Activated naive CD8-positive, alpha-beta T cell treated with anti-CD3 and anti-CD28 coated beads, Interleukin-2, amount 10 ng/mL, durations not matched to agents 7 days and 5 days (primary cell): ENCODE measurements around the gene GLYATL1B. TPM values are rescaled to one million over a fixed set of nuclear protein-coding genes. Genes with fewer than 3 reads are reported as not detected.
"Not testable (repeated sequence)": the region's sequence is repeated elsewhere in the genome, so short reads cannot be mapped to it uniquely, and the experiment has no call there.

Source experiments
- ATAC-seq: fragments of 150-1000 bp; cut with Tn5 transposase; one replicate; pipeline ENCODE4 v1.10.0; 2021; ENCODE audit warnings: low read depth, moderate library complexity
- POLR2A ChIA-PET: fragments of 350-600 bp; sonication (Branson Sonifier 250); formaldehyde crosslinking; loops from one replicate; lab custom pipeline; 2021; ENCODE audit warnings: antibody characterized with exemption; lab: Charles Lee
- DNase-seq: peaks from one replicate; pipeline ENCODE4 v3.0.0; 2021
- H3K27ac Mint-ChIP-seq: one replicate; pipeline ENCODE4 v1.8.0; 2022; ENCODE audit warnings: mild to moderate bottlenecking, mixed read lengths
- H3K27me3 Mint-ChIP-seq: one replicate; pipeline ENCODE4 v1.8.0; 2022; ENCODE audit warnings: mild to moderate bottlenecking, moderate library complexity, mixed read lengths
- H3K36me3 Mint-ChIP-seq: one replicate; pipeline ENCODE4 v1.8.0; 2021; ENCODE audit warnings: mild to moderate bottlenecking, mixed read lengths
- H3K4me1 Mint-ChIP-seq: one replicate; pipeline ENCODE4 v1.8.0; 2021; ENCODE audit warnings: mixed read lengths
- H3K4me3 Mint-ChIP-seq: one replicate; pipeline ENCODE4 v1.8.0; 2022; ENCODE audit warnings: mild to moderate bottlenecking, moderate library complexity, mixed read lengths
- H3K9me3 Mint-ChIP-seq: one replicate; pipeline ENCODE4 v1.8.0; 2021; ENCODE audit warnings: mixed read lengths
- total RNA-seq, 2 experiments: library from RNA; stranded (reverse); gene quantifications; one replicate each; pipeline ENCODE4 v1.2.3, GENCODE V29; 2021

Gene GLYATL1B, protein sequence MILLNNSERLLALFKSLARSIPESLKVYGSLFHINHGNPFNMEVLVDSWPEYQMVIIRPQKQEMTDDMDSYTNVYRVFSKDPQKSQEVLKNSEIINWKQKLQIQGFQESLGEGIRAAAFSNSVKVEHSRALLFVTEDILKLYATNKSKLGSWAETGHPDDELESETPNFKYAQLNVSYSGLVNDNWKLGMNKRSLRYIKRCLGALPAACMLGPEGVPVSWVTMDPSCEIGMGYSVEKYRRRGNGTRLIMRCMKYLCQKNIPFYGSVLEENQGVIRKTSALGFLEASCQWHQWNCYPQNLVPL
- not detected for total RNA-seq

DNA sequence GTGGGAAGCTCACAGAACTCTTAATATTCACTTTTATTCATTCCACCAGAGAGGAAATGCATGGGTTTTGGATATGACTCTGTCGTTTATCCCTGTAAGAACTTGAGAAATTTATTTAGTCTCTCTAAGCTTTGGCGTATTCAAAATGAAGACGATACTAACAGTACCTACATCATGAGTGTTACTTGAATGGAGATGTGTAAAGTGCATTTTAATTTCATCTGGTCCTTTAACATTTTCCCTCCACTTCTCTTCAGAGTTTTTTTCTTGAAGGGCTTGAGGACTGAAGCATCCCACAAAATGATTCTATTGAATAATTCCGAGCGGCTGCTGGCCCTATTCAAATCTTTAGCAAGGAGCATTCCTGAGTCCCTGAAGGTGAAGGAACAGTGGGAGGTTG, at the start of gene GLYATL1B:
TSS of gene GLYATL1B (plus strand) at position 301 of the 400 bp plus-strand sequence. CDS start at position 301, 0 bp downstream.
- DNase-seq, ATAC-seq, H3K9me3 Mint-ChIP-seq, H3K27ac Mint-ChIP-seq, POLR2A ChIA-PET, H3K4me1 Mint-ChIP-seq, H3K36me3 Mint-ChIP-seq, H3K4me3 Mint-ChIP-seq: not testable (repeated sequence)
- peaks cover 31% of the 10 kb centered on the region for H3K27me3 Mint-ChIP-seq

DNA sequence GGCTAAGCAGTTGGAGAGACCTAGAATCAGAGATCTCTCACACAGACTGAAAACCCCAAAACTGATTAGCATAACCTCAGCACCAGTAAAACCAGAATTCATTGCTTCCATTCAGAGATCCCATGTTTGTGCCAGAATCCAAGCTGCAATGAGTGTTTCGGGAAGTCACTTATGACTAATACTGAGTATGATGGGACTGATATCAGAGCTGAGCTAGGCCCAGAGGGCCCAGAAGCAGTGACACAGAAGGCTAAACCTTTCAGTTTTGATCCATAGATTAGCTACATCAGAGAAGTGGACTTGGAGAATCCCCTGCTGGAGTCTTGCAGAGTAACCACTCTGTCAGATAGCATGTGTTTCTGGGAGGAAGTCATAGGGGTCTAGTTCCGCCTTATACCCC, 49.6 kb upstream of the GLYATL1B start:
- H3K4me1 Mint-ChIP-seq, ATAC-seq, DNase-seq, POLR2A ChIA-PET, H3K27ac Mint-ChIP-seq, H3K4me3 Mint-ChIP-seq, H3K36me3 Mint-ChIP-seq, H3K9me3 Mint-ChIP-seq: not testable (repeated sequence)
- H3K27me3 Mint-ChIP-seq = peaks cover 35% of the 10 kb centered on the region

DNA sequence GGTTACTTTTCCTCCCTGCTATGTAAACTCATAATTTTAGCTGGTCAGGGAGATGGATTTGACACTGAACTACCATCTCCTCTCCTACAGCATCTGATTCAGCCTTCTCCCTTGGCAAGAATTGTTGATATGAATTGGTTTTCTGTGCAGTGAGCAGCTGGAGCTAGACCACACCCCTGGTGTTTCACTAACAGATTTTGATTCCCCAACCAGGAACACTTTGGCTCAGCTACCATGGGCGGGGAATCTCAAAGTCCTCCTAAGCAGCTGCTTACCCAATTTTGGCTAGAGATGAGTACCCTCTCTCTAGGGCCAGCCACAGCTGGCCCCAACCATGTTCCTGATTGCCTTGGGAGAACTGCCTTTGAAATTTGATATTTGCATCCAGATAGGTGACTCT, 48.7 kb upstream of the GLYATL1B start:
- H3K4me1 Mint-ChIP-seq, H3K9me3 Mint-ChIP-seq, POLR2A ChIA-PET, H3K36me3 Mint-ChIP-seq, H3K4me3 Mint-ChIP-seq, DNase-seq, ATAC-seq, H3K27ac Mint-ChIP-seq: not testable (repeated sequence)
- H3K27me3 Mint-ChIP-seq = peaks cover 28% of the 10 kb centered on the region

DNA sequence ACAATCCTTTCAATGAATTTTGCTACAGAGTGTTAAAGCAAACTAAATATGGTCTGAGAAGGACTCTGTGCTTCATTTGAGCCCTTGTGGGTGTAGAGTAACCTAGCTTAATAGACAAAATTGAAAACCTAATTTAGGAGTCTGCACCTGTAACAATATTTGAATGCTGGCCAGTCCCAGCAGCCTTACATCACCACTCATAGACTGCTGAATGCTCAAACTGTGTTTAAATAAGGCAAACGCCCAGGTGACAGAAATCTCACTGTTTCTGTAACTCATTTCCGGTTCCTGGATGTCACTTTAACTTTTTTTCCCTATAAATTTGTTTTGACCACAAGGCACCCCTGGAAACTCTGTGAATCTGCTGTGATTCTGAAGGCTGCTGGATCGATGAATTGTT, 45.5 kb upstream of the GLYATL1B start:
- no peaks in the 10 kb centered on the region for H3K36me3 Mint-ChIP-seq
- no peaks in the 10 kb centered on the region for H3K9me3 Mint-ChIP-seq
- no peak overlapping the region for H3K27ac Mint-ChIP-seq
- no peaks in the 10 kb centered on the region for H3K4me1 Mint-ChIP-seq
- DNase-seq = no peak
- POLR2A ChIA-PET = no interaction called here
- H3K4me3 Mint-ChIP-seq = no peak overlapping the region
- no peak for ATAC-seq
- peaks cover 5% of the 10 kb centered on the region for H3K27me3 Mint-ChIP-seq

DNA sequence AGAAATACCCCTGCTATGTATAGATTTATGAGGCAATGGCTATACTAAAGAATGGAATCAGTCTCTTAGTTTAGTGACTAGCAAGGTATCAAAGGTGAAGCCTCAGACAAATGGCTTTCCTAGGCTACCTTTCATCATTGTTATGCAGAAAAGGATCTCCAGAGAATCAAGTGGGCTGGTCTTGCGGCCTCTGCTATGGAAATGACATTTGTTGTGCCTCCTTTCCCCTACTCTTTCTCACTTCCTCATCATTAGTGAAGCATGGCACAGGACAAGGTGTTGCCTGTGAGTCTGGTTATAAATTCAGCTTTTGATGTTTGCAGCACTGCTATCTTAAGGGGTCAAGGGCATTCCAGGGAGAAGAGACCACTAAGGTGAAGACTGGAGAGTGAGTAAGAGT, 34.7 kb upstream of the GLYATL1B start:
- H3K27ac Mint-ChIP-seq, DNase-seq, POLR2A ChIA-PET, H3K4me1 Mint-ChIP-seq, H3K36me3 Mint-ChIP-seq, H3K4me3 Mint-ChIP-seq, ATAC-seq, H3K9me3 Mint-ChIP-seq: not testable (repeated sequence)
- peaks cover 15% of the 10 kb centered on the region for H3K27me3 Mint-ChIP-seq

DNA sequence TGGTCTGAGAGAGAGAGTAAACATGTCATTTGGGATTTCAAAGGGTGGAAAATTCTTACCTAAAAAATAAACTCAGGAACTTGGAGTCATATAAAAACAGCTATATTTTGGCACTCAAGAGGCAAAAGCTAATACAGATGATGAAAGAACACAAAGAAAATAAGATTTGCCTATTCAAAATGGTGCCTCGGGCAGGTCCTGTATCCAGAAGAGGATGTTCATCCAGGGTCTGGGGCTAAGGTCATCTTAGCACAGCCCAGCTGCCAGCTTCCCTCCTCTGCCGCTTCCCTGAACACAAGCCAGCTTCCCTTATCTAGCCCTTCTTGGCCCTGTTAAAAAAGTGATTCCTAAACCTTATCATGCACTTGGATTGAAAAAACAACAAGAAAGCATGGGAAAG, 33.8 kb upstream of the GLYATL1B start:
- H3K27ac Mint-ChIP-seq, POLR2A ChIA-PET, H3K9me3 Mint-ChIP-seq, ATAC-seq, DNase-seq, H3K36me3 Mint-ChIP-seq, H3K4me3 Mint-ChIP-seq, H3K4me1 Mint-ChIP-seq: not testable (repeated sequence)
- peaks cover 21% of the 10 kb centered on the region for H3K27me3 Mint-ChIP-seq

DNA sequence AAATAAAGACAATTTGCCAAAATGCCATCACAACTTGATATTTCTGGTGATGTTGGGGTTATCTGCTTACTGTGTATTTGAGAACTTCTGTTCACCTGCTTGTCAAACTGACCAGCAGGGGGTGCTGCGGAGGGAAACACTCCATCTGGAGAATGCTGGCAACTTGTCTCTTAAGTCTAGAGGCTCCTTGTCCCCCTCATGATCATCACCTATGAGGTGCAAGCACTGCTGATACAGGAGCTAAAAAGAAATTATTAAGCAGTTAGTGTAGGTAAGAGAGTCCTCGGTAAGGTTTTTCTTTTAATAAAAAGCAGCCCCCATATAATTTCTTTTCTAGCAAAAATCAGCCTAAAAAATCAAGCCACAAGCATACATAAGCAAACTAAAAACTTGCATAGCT, 32.7 kb upstream of the GLYATL1B start:
- Mint-ChIP-seq H3K4me3 (no peak overlapping the region), H3K9me3 (no peaks in the 10 kb centered on the region), H3K36me3 (no peaks in the 10 kb centered on the region), H3K27ac (no peak overlapping the region), H3K27me3 (peaks cover 23% of the 10 kb centered on the region), H3K4me1 (peaks cover 3% of the 10 kb centered on the region)
- DNase-seq (peak; percentile 76), ATAC-seq (peak; percentile 79)
- POLR2A ChIA-PET = no interaction called here

DNA sequence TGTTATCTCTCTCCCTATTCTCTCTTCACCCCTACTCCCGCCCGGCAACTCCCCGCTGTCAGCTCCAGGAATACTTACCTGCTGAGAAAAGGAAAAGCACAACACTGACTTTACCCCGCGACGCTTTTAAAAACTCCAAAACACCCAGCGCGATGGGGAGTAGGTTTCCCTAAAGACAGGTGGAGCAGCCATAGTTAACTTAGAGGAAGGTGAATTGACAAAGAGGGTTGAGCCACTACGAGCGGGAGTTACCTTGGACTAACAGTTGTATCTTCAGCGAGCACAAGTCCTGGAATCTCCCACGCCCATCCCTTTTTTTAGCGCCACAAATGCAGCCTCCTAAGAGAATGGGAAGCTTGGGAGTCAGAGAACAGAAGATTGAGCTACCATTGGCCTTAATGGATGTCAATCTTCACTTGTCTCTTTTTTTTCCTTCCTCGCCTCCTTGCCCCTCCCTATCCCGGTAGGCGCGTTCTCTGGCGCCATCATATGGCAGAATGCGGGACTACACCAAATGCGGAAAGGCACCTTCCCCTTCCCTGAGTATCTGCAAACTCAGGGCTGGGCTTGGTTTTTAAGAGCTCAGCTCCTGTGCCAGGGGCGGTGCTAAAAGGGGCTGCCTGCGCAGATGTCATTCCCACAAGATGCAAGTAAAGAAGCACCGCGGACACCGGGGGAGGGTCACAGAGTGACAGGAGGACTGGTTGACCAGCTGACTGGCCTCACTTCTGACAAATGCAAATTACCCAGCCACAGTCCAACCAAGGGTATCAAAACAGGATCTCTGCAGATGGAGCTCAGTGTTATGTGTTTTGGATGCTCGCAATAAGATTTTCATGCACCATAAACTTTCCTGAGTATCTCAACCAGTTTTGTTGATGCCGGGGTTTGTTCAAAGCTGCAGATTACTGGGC, 27.7 kb upstream of the GLYATL1B start:
- Mint-ChIP-seq H3K27me3 (peaks cover 34% of the 10 kb centered on the region), H3K4me3 (peak overlapping the region; percentile 83)
- H3K36me3 Mint-ChIP-seq, H3K27ac Mint-ChIP-seq, H3K4me1 Mint-ChIP-seq, POLR2A ChIA-PET, H3K9me3 Mint-ChIP-seq: not testable (repeated sequence)
- DNase-seq (peak; percentile 90), ATAC-seq (peak; percentile 86)

DNA sequence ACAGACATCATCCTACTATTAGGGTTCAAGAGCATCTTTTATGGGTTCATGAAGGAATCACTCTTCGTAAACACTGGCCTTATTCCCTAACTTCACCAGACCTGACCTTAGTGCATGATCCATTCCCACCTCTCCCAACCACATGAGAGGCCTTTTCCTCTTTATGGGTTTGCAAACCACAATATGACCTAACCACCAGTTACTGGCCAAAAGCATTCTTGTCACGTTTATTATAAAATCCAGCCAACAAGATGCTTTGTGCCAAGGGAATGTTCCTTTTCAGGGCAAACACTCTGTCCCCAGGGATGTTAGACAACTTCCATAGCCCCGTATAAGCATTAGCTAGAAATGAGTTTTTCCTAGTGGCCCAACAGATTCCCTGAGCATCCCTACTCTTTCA, 26.0 kb upstream of the GLYATL1B start:
- DNase-seq, ATAC-seq, POLR2A ChIA-PET, H3K36me3 Mint-ChIP-seq, H3K27ac Mint-ChIP-seq, H3K9me3 Mint-ChIP-seq, H3K4me1 Mint-ChIP-seq, H3K4me3 Mint-ChIP-seq: not testable (repeated sequence)
- H3K27me3 Mint-ChIP-seq = peaks cover 46% of the 10 kb centered on the region

DNA sequence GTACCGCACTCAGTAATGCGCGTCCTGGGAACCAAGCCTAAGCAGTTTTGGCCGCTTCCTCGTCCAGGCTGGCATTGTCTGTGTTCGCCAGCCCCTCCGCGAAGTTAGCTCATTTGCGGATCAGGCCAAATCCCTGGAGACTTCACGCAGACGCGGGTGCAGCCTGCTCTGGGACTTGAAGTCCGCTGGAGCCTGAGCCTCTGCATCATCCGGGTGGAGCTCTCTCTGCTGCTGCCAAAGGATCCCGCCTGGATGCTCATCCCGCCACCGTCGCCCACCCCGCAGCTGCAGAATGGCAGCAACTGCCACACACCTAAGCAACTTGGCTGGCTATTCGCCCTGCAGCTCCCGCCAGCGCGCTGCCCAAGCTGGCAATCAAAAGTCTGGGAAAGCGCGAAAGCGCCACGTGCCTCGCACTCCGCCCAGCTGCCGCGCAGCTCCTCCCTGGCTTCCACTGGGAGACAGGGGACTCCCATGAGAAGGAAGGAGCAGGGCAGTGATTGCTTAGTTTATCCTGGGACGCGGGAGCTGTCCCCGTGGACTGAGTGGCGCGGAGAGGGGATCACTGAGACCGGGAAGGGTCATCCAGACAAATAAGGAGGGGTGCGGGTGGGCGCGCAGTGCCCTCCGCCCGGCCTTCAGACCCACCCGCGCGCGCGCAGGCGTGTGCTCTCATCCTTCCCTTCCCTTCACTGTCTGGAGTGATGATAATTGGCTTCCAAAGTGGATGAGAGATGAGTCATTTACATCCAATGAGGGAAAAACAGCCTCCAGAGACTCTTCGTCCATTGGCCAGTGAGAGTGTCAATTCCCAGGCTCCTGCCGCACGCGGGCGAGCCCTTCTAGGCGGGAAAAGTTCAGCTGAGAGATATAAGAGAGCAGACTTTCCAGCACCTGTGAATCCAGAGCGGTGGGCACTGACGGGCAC, 23.2 kb upstream of the GLYATL1B start:
- Mint-ChIP-seq H3K9me3 (no peaks in the 10 kb centered on the region), H3K27ac (no peak overlapping the region), H3K36me3 (no peaks in the 10 kb centered on the region), H3K4me3 (no peak overlapping the region), H3K4me1 (peaks cover 2% of the 10 kb centered on the region), H3K27me3 (peaks cover 47% of the 10 kb centered on the region)
- DNase-seq (no peak), ATAC-seq (no peak)
- POLR2A ChIA-PET = no interaction called here

DNA sequence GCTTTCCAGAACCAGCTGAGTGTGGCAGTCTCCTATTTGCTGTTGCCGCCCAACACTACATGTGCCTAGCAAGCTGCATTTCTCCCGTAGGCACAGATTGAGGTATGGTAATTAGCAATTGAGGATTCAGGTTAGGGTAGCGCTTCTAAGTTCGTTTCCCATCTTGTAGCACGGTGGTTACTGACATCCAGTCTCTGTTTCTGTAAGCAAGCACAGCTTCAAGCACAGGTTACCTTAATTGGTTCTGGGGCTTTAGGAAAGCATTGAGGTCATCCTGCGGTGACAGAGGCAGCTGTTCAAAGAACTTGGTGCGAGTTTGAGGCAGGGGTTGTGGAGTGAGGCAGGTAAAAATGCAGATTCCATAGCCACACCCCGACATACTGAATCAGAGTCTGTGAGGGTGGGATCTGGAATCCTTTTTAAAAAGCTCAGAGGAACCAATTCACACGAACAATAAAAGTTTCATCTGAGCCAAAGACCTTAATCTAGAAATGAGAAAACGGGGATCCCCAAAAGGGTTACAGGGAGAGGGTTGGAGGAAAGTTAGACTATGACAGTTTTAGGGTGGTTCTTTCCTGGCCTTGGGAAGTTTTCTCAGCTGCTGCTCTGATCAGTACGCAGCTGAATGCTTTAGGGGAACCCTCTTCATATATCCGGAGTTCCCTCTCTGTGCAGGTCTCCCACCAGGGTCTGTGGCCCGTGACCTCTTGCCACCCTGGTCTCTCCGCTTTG, 21.9 kb upstream of the GLYATL1B start:
- POLR2A ChIA-PET, H3K27ac Mint-ChIP-seq, DNase-seq, H3K4me3 Mint-ChIP-seq, H3K4me1 Mint-ChIP-seq, H3K36me3 Mint-ChIP-seq, ATAC-seq, H3K9me3 Mint-ChIP-seq: not testable (repeated sequence)
- H3K27me3 Mint-ChIP-seq = peaks cover 44% of the 10 kb centered on the region

DNA sequence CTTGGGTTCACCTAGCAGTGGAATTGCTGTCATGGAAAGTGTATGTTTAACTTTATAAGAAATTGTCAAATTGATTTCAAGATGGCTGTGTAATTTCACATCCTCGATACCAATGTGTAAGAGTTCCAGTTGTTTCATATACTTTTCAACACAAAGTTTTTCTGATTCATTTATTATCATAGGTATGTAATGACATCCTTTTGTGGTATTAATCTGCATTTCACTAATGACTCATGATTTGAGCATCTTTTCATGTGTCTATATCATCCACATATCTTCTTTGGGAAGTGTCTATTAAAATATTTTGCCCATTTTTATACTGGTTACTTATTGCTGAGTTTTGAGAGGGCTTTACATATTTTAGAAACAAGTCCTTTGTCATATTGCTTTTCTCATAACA, 17.0 kb upstream of the GLYATL1B start:
- Mint-ChIP-seq H3K36me3 (no peaks in the 10 kb centered on the region), H3K27ac (no peak overlapping the region), H3K4me1 (no peaks in the 10 kb centered on the region), H3K9me3 (no peaks in the 10 kb centered on the region), H3K4me3 (no peak overlapping the region), H3K27me3 (peaks cover 55% of the 10 kb centered on the region)
- ATAC-seq (no peak), DNase-seq (no peak)
- POLR2A ChIA-PET = no interaction called here
